HFFc6 (cell line): ENCODE measurements around the gene NCAM1. TPM values are rescaled to one million over a fixed set of nuclear protein-coding genes. Genes with fewer than 3 reads are reported as not detected.

ENCODE experiments used
- DNase-seq: peaks from one replicate; pipeline ENCODE4 v3.0.0-alpha.2; 2018
- H3K27ac Mint-ChIP-seq: 2 replicates; pipeline ENCODE4 v1.8.0; 2020; ENCODE audit warnings: mild to moderate bottlenecking, mixed read lengths
- H3K27me3 Mint-ChIP-seq: 2 replicates; pipeline ENCODE4 v1.8.0; 2021; ENCODE audit warnings: mild to moderate bottlenecking, moderate library complexity, mixed read lengths; ENCODE audit not compliant: insufficient read depth
- H3K36me3 Mint-ChIP-seq: 2 replicates; pipeline ENCODE4 v1.8.0; 2021; ENCODE audit warnings: low read depth, mixed read lengths
- H3K4me1 Mint-ChIP-seq: 2 replicates; pipeline ENCODE4 v1.8.0; 2020; ENCODE audit warnings: low read depth, mixed read lengths
- H3K4me3 Mint-ChIP-seq: 2 replicates; pipeline ENCODE4 v1.8.0; 2020; ENCODE audit warnings: mild to moderate bottlenecking, moderate library complexity, mixed read lengths
- H3K9me3 Mint-ChIP-seq: 2 replicates; pipeline ENCODE4 v1.8.0; 2020; ENCODE audit warnings: mild to moderate bottlenecking, mixed read lengths
- total RNA-seq, 6 experiments: library from RNA; stranded (reverse); fragmentation: NEBNext Ultra II Directional; extraction: Animal tissue kit (Norgen Biotek cat#: 25700); gene quantifications; 2 replicates in 1 of 6; 3 replicates in 5 of 6; pipeline ENCODE4 v1.2.3, GENCODE V29; 2021
- TF ChIP-seq, protein P1 (sequence below): fragments of 200-600 bp; sonication (generic); IDR thresholded peaks from 2 replicates; pipeline ENCODE4 v1.5.0; 2021; ENCODE audit warnings: antibody characterized with exemption, mild to moderate bottlenecking

The NCAM1 gene
- total RNA-seq, 6 experiments from 2014 or later = 0.20 TPM; not detected in 5

DNA sequence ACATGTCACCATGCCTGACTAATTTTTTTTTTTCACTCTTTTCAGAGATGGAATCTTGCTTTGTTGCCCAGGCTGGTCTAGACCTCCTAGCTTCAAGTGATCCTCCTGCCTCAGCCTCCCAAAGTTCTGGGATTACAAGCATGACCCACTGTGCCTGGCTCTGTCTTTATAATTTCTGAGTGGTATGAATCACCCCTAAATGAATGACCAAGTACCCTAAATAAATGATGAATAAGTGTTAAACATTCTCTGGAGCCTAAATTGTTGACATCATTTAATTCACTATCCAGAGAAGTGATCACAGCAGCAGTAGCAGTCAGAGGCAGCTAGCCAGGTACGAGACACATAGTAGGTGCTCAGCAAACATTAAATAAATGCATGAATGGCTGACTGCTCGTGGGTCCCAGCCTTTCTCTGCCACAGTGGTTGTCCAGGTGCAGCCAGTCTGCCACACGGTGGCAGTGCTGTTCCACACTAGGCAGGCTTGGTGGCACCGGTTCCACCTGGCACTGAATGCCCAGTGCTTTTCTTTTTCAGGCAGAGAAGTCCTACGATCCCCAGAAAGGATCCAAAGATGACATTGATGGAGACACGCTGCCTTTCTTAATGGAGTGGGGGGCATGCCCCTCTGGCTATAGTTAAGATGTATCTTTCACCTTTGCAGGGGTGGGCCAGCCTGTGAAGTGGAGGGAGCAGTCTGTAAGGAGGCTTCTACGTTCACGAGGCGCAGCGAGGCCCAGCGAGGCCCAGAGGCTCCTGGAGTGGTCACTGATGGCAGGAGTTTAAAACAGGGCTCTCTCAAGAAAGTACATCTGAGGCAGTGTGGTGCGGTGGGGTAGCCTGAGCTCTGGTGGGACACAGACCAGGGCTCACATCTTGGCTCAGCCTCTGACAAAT, 344.5 kb downstream of the NCAM1 start:
- H3K27me3 Mint-ChIP-seq = peaks cover 6% of the 10 kb centered on the region; the same call in 1 of the 2 replicates
- peak; percentile 59 for DNase-seq
- TF ChIP-seq, protein P1, sequence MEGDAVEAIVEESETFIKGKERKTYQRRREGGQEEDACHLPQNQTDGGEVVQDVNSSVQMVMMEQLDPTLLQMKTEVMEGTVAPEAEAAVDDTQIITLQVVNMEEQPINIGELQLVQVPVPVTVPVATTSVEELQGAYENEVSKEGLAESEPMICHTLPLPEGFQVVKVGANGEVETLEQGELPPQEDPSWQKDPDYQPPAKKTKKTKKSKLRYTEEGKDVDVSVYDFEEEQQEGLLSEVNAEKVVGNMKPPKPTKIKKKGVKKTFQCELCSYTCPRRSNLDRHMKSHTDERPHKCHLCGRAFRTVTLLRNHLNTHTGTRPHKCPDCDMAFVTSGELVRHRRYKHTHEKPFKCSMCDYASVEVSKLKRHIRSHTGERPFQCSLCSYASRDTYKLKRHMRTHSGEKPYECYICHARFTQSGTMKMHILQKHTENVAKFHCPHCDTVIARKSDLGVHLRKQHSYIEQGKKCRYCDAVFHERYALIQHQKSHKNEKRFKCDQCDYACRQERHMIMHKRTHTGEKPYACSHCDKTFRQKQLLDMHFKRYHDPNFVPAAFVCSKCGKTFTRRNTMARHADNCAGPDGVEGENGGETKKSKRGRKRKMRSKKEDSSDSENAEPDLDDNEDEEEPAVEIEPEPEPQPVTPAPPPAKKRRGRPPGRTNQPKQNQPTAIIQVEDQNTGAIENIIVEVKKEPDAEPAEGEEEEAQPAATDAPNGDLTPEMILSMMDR = peak; percentile 95

DNA sequence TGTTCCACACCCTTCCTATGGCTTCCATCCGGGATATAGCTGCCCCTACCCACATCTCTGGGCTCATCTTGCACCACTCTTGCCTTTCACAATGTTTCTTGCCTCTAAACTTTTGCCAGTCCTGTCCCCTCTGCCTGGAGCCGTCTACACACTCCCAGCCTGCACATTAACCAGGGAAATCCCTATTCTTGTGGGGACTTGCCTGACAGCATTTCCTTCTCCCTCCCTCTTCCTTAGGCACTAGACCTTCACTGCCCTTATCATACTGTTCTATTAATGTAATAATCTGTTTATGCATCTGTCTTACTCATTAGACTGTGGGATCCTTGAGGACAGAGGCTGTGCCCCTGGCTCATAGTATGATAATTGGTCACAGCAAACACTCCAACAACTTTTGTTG, 347.4 kb downstream of the NCAM1 start:
- no peak for DNase-seq
- Mint-ChIP-seq H3K4me3 (no peak overlapping the region), H3K4me1 (peaks cover 15% of the 10 kb centered on the region), H3K36me3 (no peaks in the 10 kb centered on the region), H3K9me3 (no peaks in the 10 kb centered on the region), H3K27me3 (peaks cover 6% of the 10 kb centered on the region), H3K27ac (no peak overlapping the region)
- TF ChIP-seq, protein P1 = no peak

More for the DNA sequence above, 344.5 kb downstream of the NCAM1 start:
- Mint-ChIP-seq H3K4me1 (peaks cover 7% of the 10 kb centered on the region), H3K4me3 (no peak overlapping the region), H3K36me3 (no peaks in the 10 kb centered on the region), H3K9me3 (no peaks in the 10 kb centered on the region), H3K27ac (no peak overlapping the region)

DNA sequence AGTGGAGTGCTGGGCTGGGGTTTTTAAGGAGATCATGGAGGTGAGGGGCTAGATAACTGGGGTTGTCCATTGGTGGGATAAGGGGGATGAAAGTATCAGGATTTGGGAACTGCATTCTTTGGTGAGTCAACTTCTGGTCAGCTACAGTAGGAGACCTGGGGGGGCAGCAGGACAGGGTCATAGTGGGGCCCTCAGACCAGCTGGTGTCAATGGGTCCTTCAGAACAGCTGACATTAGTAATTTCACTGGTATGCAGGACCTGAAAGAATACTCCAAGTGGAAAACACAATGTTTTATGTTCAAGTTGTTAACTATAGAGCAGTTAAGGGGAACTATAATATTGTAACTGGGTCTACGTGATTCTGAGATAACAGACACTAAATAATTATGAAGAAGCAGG, 350.3 kb downstream of the NCAM1 start:
- Mint-ChIP-seq H3K4me3 (no peak overlapping the region), H3K9me3 (no peaks in the 10 kb centered on the region), H3K27me3 (peaks cover 6% of the 10 kb centered on the region), H3K27ac (no peak overlapping the region), H3K4me1 (peaks cover 22% of the 10 kb centered on the region), H3K36me3 (no peaks in the 10 kb centered on the region)
- DNase-seq = no peak
- TF ChIP-seq, protein P1 = no peak

DNA sequence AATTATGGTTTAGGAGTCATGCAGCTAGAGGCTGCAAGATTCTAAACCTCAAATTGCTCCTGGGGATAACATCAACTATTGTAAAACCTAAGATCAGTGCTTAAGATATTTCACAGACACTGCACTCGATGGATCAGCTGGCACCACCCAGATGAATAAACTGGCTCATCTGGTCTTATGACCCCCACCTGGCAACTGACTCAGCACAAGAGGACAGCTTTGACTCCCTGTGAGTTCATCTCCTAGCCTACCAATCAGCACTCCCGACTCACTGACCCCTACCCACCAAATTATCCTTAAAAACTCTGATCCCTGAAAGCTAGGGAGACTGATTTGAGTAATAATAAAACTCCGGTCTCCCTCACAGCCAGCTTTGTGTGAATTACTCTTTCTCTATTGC, 352.4 kb downstream of the NCAM1 start:
- DNase-seq = no peak
- TF ChIP-seq, protein P1 = no peak
- Mint-ChIP-seq H3K27ac (peak overlapping the region; percentile 25; the same call in 1 of the 2 replicates), H3K4me3 (peak overlapping the region; percentile 90), H3K27me3 (peaks cover 6% of the 10 kb centered on the region), H3K36me3 (peaks cover 13% of the 10 kb centered on the region), H3K4me1 (peaks cover 22% of the 10 kb centered on the region), H3K9me3 (no peaks in the 10 kb centered on the region)

DNA sequence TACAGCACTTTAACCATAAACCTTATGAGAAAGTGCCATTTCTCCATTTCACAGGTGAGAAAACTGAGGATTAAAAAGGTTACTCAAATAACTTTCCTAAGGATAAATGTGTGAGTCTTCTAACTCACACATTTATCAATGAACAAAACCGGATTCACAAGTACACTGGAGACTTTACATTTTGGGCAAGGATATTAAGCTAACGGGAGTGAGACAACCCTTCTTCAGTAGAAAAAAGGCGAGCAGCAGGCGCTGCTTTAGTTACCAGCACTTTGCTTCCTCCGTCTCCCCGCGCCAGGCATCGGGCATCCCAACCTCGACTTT, 352.8 kb downstream of the NCAM1 start:
- H3K27ac Mint-ChIP-seq = 0 out of 2 replicates have a peak overlapping the region, but pooled peaks have one; percentile 25
- H3K36me3 Mint-ChIP-seq = peaks cover 17% of the 10 kb centered on the region
- TF ChIP-seq, protein P1 = no peak
- H3K27me3 Mint-ChIP-seq = peaks cover 5% of the 10 kb centered on the region
- DNase-seq = no peak
- peaks cover 22% of the 10 kb centered on the region for H3K4me1 Mint-ChIP-seq
- no peaks in the 10 kb centered on the region for H3K9me3 Mint-ChIP-seq
- H3K4me3 Mint-ChIP-seq = peak overlapping the region; percentile 90
